GM23338 (cell line): ENCODE results near the gene LAMC3. TPM values are rescaled to one million over a fixed set of nuclear protein-coding genes. Genes with fewer than 3 reads are reported as not detected.

ENCODE experiments used
- CREB1 ChIP-seq: fragments of 250-450 bp; sonication (Bioruptor Pico); IDR thresholded peaks from 2 replicates; pipeline ENCODE4 v1.5.0; 2020; ENCODE audit warnings: low read depth, mild to moderate bottlenecking, moderate library complexity
- JUNB ChIP-seq: IDR thresholded peaks from one replicate; pipeline ENCODE4 v1.6.1; 2016; ENCODE audit warnings: antibody characterized with exemption; ENCODE audit not compliant: unreplicated experiment
- POLR2AphosphoS5 ChIP-seq: IDR thresholded peaks from 2 replicates; pipeline ENCODE4 v1.6.1; 2016; ENCODE audit warnings: antibody characterized with exemption, low read depth
- STAT1 ChIP-seq: IDR thresholded peaks from one replicate; pipeline ENCODE4 v1.6.1; 2016; ENCODE audit warnings: antibody characterized with exemption; ENCODE audit not compliant: unreplicated experiment
- ZNF114 ChIP-seq: fragments of 250-450 bp; sonication (Bioruptor Pico); IDR thresholded peaks from 2 replicates; pipeline ENCODE4 v1.5.0; 2020; ENCODE audit warnings: mild to moderate bottlenecking, moderate library complexity
- ZNF331 ChIP-seq: fragments of 250-450 bp; sonication (Bioruptor Pico); IDR thresholded peaks from 2 replicates; pipeline ENCODE4 v1.5.0; 2020; ENCODE audit warnings: low read depth, mild to moderate bottlenecking, moderate library complexity
- ZNF462 ChIP-seq: fragments of 250-450 bp; sonication (Bioruptor Pico); IDR thresholded peaks from 2 replicates; pipeline ENCODE4 v1.5.0; 2020; ENCODE audit warnings: mild to moderate bottlenecking, moderate library complexity
- polyA plus RNA-seq: library from polyadenylated mRNA; unstranded; fragments of >200 nt; fragmentation: Nextera tagmentation; extraction: Ambion mirVana; gene quantifications from 2 replicates; pipeline ENCODE4 v1.2.1, GENCODE V29; 2016
- total RNA-seq: library from RNA; depleted of rRNA; stranded (reverse); fragments of >200 nt; shearing (Covaris generic); gene quantifications from 2 replicates; pipeline ENCODE4 v1.2.3, GENCODE V29; 2014
- TF ChIP-seq, protein P1 (sequence below): IDR thresholded peaks from one replicate; pipeline ENCODE4 v1.6.1; 2018; ENCODE audit warnings: antibody characterized with exemption; ENCODE audit not compliant: unreplicated experiment

LAMC3 gene
- total and polyA plus RNA-seq, 2 experiments from 2014 or later: 9.0 to 27.4 TPM

- TF ChIP-seq ZNF462 (CRISPR knock-in tag): no peak
- TF ChIP-seq CREB1 (CRISPR knock-in tag): no peak
- no peak for TF ChIP-seq ZNF331 (CRISPR knock-in tag)
- no peak for TF ChIP-seq STAT1
- TF ChIP-seq JUNB: no peak
- TF ChIP-seq, protein P1, sequence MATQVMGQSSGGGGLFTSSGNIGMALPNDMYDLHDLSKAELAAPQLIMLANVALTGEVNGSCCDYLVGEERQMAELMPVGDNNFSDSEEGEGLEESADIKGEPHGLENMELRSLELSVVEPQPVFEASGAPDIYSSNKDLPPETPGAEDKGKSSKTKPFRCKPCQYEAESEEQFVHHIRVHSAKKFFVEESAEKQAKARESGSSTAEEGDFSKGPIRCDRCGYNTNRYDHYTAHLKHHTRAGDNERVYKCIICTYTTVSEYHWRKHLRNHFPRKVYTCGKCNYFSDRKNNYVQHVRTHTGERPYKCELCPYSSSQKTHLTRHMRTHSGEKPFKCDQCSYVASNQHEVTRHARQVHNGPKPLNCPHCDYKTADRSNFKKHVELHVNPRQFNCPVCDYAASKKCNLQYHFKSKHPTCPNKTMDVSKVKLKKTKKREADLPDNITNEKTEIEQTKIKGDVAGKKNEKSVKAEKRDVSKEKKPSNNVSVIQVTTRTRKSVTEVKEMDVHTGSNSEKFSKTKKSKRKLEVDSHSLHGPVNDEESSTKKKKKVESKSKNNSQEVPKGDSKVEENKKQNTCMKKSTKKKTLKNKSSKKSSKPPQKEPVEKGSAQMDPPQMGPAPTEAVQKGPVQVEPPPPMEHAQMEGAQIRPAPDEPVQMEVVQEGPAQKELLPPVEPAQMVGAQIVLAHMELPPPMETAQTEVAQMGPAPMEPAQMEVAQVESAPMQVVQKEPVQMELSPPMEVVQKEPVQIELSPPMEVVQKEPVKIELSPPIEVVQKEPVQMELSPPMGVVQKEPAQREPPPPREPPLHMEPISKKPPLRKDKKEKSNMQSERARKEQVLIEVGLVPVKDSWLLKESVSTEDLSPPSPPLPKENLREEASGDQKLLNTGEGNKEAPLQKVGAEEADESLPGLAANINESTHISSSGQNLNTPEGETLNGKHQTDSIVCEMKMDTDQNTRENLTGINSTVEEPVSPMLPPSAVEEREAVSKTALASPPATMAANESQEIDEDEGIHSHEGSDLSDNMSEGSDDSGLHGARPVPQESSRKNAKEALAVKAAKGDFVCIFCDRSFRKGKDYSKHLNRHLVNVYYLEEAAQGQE: no peak
- no peak for TF ChIP-seq ZNF114 (CRISPR knock-in tag)
- no peak for TF ChIP-seq POLR2AphosphoS5
These were observed 33.8 kb upstream of the LAMC3 start (continued) for GRCh38 chr9:130975156-130975555.
